Pancreas (tissue), 10 donors: Measurements from ENCODE around the gene EPHA4. TPM values are rescaled to one million over a fixed set of nuclear protein-coding genes. Genes with fewer than 3 reads are reported as not detected.

Experiments used
- ATAC-seq, 4 donors: fragments of 200-7000 bp; cut with Tn5 transposase; one replicate each; pipeline versions ENCODE4 v1.8.0 to v1.9.1; 2020; ENCODE audit warnings: mild to moderate bottlenecking in 4 of 4, moderate library complexity in 4 of 4
- DNase-seq, 6 donors: peaks; one replicate each; pipeline ENCODE4 v3.0.0-alpha.2; 2020
- FAIRE-seq: peaks from 2 replicates; lab custom pipeline; 2012; peaks lifted over from hg19 to GRCh38; lab: Jason Lieb, UNC
- H3K27ac ChIP-seq, 4 donors: fragments of 200-600 bp; sonication (generic); 1 replicate in 3 of 4; 2 replicates in 1 of 4; pipeline versions ENCODE4 v1.5.0 to v1.8.0; 2020
- H3K27me3 ChIP-seq, 4 donors: fragments of 200-600 bp; one replicate each; pipeline ENCODE4 v1.8.0; 2021
- H3K36me3 ChIP-seq, 3 donors: fragments of 200-600 bp; sonication (generic) in 1 of 3; one replicate each; pipeline versions ENCODE4 v1.5.0 to v1.8.0; 2020 to 2021
- H3K4me1 ChIP-seq, 3 donors: fragments of 200-600 bp; one replicate each; pipeline ENCODE4 v1.8.0; 2021
- H3K4me3 ChIP-seq, 4 donors: fragments of 200-600 bp; sonication (generic) in 2 of 4; one replicate each; pipeline versions ENCODE4 v1.5.0 to v1.8.0; 2020 to 2021
- H3K9me3 ChIP-seq, 4 donors: fragments of 200-600 bp; one replicate each; pipeline ENCODE4 v1.8.0; 2021
- CTCF ChIP-seq, 4 donors: fragments of 200-600 bp; sonication (generic) in 3 of 4; IDR thresholded peaks; one replicate each; pipeline versions ENCODE4 v1.5.0 to v1.8.0; 2021; ENCODE audit warnings: antibody characterized with exemption in 4 of 4
- WGBS, 2 donors: extraction: QIAGEN DNeasy Blood & Tissue Kit; methylation state at CpG; one replicate each; pipeline ENCODE4 v1.1.7; 2013; 5-methylcytosine and 5-hydroxymethylcytosine counted together
- intact Hi-C, 3 donors: fragments of 100-400 bp; cut with DNase I; formaldehyde crosslinking; loops; one replicate each; pipeline versions ENCODE4 v1.11.1 to v1.14.2; 2022
- polyA plus RNA-seq, 2 donors: library from polyadenylated mRNA; stranded (reverse); fragments of 200-250 nt; gene quantifications; one replicate each; pipeline ENCODE4 v1.2.3, GENCODE V29; 2013
- total RNA-seq, 6 donors: library from RNA; stranded (reverse); fragmentation: NEBNext Ultra II Directional in 4 of 6; extraction: Animal tissue kit (Norgen Biotek cat#: 25700) in 4 of 6; gene quantifications; one replicate each; pipeline versions ENCODE4 v1.2.1 to v1.2.4, GENCODE V29; 2021 to 2023
- donor health status: healthy with polysubstance abuse.
- donor health status: DM: no; HTN: no; CAD: no; lungs with moderate emphysema.
- donor health status: DM: no; HTN: no; CAD: no.
- donor health status: control.
- donor health status: control.
- donor health status: Bipolar disorder and iron deficiency.
- donor health status: DM: yes; HTN: yes; CAD: no.
- donor health status: DM: no; HTN: no; CAD: no.
- donor health status: DM: no; HTN: no; CAD: no.
- donor health status: DM: yes; HTN: yes; CAD: no.

Gene EPHA4
- total RNA-seq = 1 to 10 TPM; 1.2 to 2.3 (median 1.4) TPM
- 1 to 10 TPM; 1.1 to 1.8 TPM for polyA plus RNA-seq

- no peak for FAIRE-seq
- intact Hi-C loops = loop anchor here in 2 of 3 donors (5.0 to 10.0 kb wide), 4 partner anchors 402 to 1838 kb away; no protein-coding TSS in a partner anchor
- DNase-seq = peak; percentile 84 to 95 (median 91)
- H3K27ac ChIP-seq = peak within 1 kb of the TSS; percentile 2 to 80 (median 63)
- 0% methylated on average over 43 to 55 of the region's 55 CpGs for WGBS, 2 donors
- H3K27me3 ChIP-seq = peaks cover 0 to 41% (median 10%) of the 10 kb centered on the region in 4 donors
- H3K36me3 ChIP-seq = no peaks in the 10 kb centered on the region
- H3K9me3 ChIP-seq = no peaks in the 10 kb centered on the region
- H3K4me1 ChIP-seq = no peaks in the 10 kb centered on the region
- peak within 1 kb of the TSS; percentile 44 to 79 (median 70) for H3K4me3 ChIP-seq
- ATAC-seq = peak; percentile 90 to 95 (median 94)
- TF ChIP-seq CTCF (IDR thresholded peaks at IDR 0.05) = no peak
Measured at GRCh38 chr2:221572219-221572820, at the start of gene EPHA4. Gene EPHA4 (minus strand): TSS chr2:221572304. CDS start chr2:221572248, 56 bp downstream.

DNA sequence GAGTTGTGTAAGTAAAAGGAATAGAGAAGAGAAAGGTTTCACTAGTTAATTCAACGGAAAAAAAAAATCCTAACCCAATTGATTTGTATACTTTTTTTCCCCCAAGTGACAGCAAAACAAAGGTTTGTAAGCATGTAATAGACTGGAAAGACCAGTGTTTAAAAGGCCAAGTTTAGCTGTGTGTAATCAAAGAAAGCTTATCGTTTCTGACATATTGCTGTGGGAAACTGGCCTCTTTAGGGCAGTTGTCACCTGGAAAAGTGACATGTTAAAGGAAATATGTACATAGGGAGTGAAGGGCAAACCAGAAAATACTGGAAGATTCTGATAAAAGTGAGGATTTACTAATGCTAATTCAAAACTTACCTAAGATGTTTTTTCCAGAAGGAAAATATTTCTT, 45.9 kb upstream of the EPHA4 start:
- H3K27ac ChIP-seq = peak overlapping the region in 1 of 4 donors; percentile 18
- no peak for FAIRE-seq
- peak; percentile 91 to 97 (median 92) for ATAC-seq
- no peak for DNase-seq
- H3K27me3 ChIP-seq = no peaks in the 10 kb centered on the region
- WGBS, 2 donors = 19 to 21% methylated on average over 2 of the region's 2 CpGs
- no peak for TF ChIP-seq CTCF (IDR thresholded peaks at IDR 0.05)
- H3K4me1 ChIP-seq = peaks cover 3 to 12% (median 7%) of the 10 kb centered on the region in 3 donors
- H3K4me3 ChIP-seq = no peak overlapping the region
- intact Hi-C loops = no loop called here
- no peaks in the 10 kb centered on the region for H3K36me3 ChIP-seq
- no peaks in the 10 kb centered on the region for H3K9me3 ChIP-seq

GRCh38 chr2:221616561-221616960, 44.5 kb upstream of the EPHA4 start:
- intact Hi-C loops = no loop called here
- no peak for FAIRE-seq
- no peak for DNase-seq
- H3K27ac ChIP-seq = no peak overlapping the region
- no peaks in the 10 kb centered on the region for H3K9me3 ChIP-seq
- no peaks in the 10 kb centered on the region for H3K27me3 ChIP-seq
- H3K4me3 ChIP-seq = no peak overlapping the region
- no peaks in the 10 kb centered on the region for H3K36me3 ChIP-seq
- H3K4me1 ChIP-seq = peaks cover 3 to 12% (median 7%) of the 10 kb centered on the region in 3 donors
- 95 to 98% methylated on average over 13 of the region's 13 CpGs for WGBS, 2 donors
- ATAC-seq = no peak
- TF ChIP-seq CTCF (IDR thresholded peaks at IDR 0.05) = no peak

- Histone ChIP-seq H3K27me3 (no peaks in the 10 kb centered on the region), H3K36me3 (no peaks in the 10 kb centered on the region), H3K4me3 (no peak overlapping the region), H3K4me1 (peaks cover 3 to 12% (median 7%) of the 10 kb centered on the region in 3 donors), H3K9me3 (no peaks in the 10 kb centered on the region), H3K27ac (no peak overlapping the region)
- DNase-seq = no peak
- no peak for FAIRE-seq
- intact Hi-C loops = no loop called here
- TF ChIP-seq CTCF (IDR thresholded peaks at IDR 0.05) = no peak
- 62 to 69% methylated on average over 6 of the region's 6 CpGs for WGBS, 2 donors
- ATAC-seq = no peak
Measured at GRCh38 chr2:221614274-221614673, 42.2 kb upstream of the EPHA4 start.

DNA sequence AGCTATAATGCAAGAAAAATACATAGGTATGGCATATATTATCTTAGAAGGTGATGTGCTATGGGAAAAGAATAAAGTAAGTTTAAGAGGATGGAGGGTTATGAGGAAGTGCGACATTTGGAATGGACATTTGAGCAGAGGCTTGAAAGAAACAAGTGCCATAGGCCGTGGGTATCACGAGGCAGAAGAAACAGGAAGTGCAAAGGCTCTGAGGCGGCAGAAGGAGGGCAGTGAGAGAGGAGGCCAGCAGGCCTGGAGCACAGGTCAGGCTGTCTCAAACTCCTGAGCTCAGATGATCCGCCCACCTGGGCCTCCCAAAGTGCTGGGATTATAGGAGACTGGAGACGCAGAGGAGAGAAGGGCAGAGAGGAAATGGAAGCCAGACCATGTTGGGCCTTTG, 40.7 kb upstream of the EPHA4 start:
- no peak for TF ChIP-seq CTCF (IDR thresholded peaks at IDR 0.05)
- peaks cover 0 to 7% (median 4%) of the 10 kb centered on the region in 3 donors for H3K4me1 ChIP-seq
- H3K9me3 ChIP-seq = no peaks in the 10 kb centered on the region
- intact Hi-C loops = no loop called here
- no peak overlapping the region for H3K4me3 ChIP-seq
- H3K27me3 ChIP-seq = no peaks in the 10 kb centered on the region
- DNase-seq (no peak), FAIRE-seq (no peak), ATAC-seq (no peak)
- WGBS, 2 donors = 94% methylated on average over 6 of the region's 6 CpGs
- H3K27ac ChIP-seq = no peak overlapping the region
- H3K36me3 ChIP-seq = no peaks in the 10 kb centered on the region
